ENCODE measurements around the gene PLB1. TPM values are rescaled to one million over a fixed set of nuclear protein-coding genes. Genes with fewer than 3 reads are reported as not detected.

Gene PLB1
- total and polyA plus RNA-seq, 2 experiments from 2014 or later = 0.06 to 0.21 TPM

GRCh38 chr2:28490558-28490957, 5.3 kb upstream of the PLB1 start:
- no peak overlapping the region for H3K4me3 ChIP-seq
- ATAC-seq = no peak
- H3K79me2 ChIP-seq (replicated peaks; ENCODE audit: insufficient read depth) = no peaks in the 10 kb centered on the region
- no peaks in the 10 kb centered on the region for H3K27me3 ChIP-seq (ENCODE audit: insufficient read depth)
- no peak overlapping the region for H3K27ac ChIP-seq (ENCODE audit: low read depth)
- Mint-ChIP-seq H3K27me3 (ENCODE audit: insufficient read depth, low read depth, poor library complexity) (peaks cover 7% of the 10 kb centered on the region), H3K4me1 (peaks cover 3% of the 10 kb centered on the region; the same call in 1 of the 3 replicates), H3K4me3 (no peak overlapping the region), H3K27ac (no peak overlapping the region), H3K36me3 (ENCODE audit: low read depth) (no peaks in the 10 kb centered on the region; the same call in 2 of the 3 replicates), H3K9me3 (no peaks in the 10 kb centered on the region; the same call in 2 of the 3 replicates)
- H3K9me2 ChIP-seq (ENCODE audit: insufficient read depth) = peaks cover 3% of the 10 kb centered on the region; the same call in 1 of the 2 replicates
- no peaks in the 10 kb centered on the region for H4K20me1 ChIP-seq (replicated peaks; ENCODE audit: insufficient read depth)
- H2AFZ ChIP-seq = no peak overlapping the region
- H3K4me2 ChIP-seq = no peak overlapping the region
- H3K4me1 ChIP-seq (ENCODE audit: insufficient read depth) = no peaks in the 10 kb centered on the region
- no peaks in the 10 kb centered on the region for H3F3A ChIP-seq (replicated peaks; ENCODE audit: low read depth)
- DNase-seq (ENCODE audit: low spot score) = no peak
- TF ChIP-seq POLR2AphosphoS5 (IDR thresholded peaks at IDR 0.05; ENCODE audit: low read depth) (no peak), EZH2 (IDR thresholded peaks at IDR 0.05; ENCODE audit: low read depth, unreplicated experiment) (no peak), ZNF331 (CRISPR knock-in tag; IDR thresholded peaks at IDR 0.05; ENCODE audit: low read depth) (no peak), CREB1 (CRISPR knock-in tag; IDR thresholded peaks at IDR 0.05; ENCODE audit: low read depth) (no peak), NANOG (IDR thresholded peaks at IDR 0.05; ENCODE audit: borderline replicate concordance) (no peak), EZH2phosphoT487 (IDR thresholded peaks at IDR 0.05; ENCODE audit: unreplicated experiment) (no peak), JUNB (IDR thresholded peaks at IDR 0.05; ENCODE audit: unreplicated experiment) (no peak), ZNF114 (CRISPR knock-in tag; IDR thresholded peaks at IDR 0.05) (no peak), CTCF (conservative IDR thresholded peaks at IDR 0.05; ENCODE audit: low read depth in 2 of 2) (no peak), REST (IDR thresholded peaks at IDR 0.05; ENCODE audit: unreplicated experiment) (no peak), STAT1 (IDR thresholded peaks at IDR 0.05; ENCODE audit: unreplicated experiment) (no peak)
- TF ChIP-seq, protein P1, sequence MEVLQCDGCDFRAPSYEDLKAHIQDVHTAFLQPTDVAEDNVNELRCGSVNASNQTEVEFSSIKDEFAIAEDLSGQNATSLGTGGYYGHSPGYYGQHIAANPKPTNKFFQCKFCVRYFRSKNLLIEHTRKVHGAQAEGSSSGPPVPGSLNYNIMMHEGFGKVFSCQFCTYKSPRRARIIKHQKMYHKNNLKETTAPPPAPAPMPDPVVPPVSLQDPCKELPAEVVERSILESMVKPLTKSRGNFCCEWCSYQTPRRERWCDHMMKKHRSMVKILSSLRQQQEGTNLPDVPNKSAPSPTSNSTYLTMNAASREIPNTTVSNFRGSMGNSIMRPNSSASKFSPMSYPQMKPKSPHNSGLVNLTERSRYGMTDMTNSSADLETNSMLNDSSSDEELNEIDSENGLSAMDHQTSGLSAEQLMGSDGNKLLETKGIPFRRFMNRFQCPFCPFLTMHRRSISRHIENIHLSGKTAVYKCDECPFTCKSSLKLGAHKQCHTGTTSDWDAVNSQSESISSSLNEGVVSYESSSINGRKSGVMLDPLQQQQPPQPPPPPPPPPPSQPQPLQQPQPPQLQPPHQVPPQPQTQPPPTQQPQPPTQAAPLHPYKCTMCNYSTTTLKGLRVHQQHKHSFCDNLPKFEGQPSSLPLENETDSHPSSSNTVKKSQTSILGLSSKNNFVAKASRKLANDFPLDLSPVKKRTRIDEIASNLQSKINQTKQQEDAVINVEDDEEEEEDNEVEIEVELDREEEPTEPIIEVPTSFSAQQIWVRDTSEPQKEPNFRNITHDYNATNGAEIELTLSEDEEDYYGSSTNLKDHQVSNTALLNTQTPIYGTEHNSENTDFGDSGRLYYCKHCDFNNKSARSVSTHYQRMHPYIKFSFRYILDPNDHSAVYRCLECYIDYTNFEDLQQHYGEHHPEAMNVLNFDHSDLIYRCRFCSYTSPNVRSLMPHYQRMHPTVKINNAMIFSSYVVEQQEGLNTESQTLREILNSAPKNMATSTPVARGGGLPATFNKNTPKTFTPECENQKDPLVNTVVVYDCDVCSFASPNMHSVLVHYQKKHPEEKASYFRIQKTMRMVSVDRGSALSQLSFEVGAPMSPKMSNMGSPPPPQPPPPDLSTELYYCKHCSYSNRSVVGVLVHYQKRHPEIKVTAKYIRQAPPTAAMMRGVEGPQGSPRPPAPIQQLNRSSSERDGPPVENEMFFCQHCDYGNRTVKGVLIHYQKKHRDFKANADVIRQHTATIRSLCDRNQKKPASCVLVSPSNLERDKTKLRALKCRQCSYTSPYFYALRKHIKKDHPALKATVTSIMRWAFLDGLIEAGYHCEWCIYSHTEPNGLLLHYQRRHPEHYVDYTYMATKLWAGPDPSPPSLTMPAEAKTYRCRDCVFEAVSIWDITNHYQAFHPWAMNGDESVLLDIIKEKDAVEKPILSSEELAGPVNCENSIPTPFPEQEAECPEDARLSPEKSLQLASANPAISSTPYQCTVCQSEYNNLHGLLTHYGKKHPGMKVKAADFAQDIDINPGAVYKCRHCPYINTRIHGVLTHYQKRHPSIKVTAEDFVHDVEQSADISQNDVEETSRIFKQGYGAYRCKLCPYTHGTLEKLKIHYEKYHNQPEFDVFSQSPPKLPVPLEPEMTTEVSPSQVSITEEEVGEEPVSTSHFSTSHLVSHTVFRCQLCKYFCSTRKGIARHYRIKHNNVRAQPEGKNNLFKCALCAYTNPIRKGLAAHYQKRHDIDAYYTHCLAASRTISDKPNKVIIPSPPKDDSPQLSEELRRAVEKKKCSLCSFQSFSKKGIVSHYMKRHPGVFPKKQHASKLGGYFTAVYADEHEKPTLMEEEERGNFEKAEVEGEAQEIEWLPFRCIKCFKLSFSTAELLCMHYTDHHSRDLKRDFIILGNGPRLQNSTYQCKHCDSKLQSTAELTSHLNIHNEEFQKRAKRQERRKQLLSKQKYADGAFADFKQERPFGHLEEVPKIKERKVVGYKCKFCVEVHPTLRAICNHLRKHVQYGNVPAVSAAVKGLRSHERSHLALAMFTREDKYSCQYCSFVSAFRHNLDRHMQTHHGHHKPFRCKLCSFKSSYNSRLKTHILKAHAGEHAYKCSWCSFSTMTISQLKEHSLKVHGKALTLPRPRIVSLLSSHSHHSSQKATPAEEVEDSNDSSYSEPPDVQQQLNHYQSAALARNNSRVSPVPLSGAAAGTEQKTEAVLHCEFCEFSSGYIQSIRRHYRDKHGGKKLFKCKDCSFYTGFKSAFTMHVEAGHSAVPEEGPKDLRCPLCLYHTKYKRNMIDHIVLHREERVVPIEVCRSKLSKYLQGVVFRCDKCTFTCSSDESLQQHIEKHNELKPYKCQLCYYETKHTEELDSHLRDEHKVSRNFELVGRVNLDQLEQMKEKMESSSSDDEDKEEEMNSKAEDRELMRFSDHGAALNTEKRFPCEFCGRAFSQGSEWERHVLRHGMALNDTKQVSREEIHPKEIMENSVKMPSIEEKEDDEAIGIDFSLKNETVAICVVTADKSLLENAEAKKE (CRISPR knock-in tag; IDR thresholded peaks at IDR 0.05) = no peak
- TF ChIP-seq, protein P2, sequence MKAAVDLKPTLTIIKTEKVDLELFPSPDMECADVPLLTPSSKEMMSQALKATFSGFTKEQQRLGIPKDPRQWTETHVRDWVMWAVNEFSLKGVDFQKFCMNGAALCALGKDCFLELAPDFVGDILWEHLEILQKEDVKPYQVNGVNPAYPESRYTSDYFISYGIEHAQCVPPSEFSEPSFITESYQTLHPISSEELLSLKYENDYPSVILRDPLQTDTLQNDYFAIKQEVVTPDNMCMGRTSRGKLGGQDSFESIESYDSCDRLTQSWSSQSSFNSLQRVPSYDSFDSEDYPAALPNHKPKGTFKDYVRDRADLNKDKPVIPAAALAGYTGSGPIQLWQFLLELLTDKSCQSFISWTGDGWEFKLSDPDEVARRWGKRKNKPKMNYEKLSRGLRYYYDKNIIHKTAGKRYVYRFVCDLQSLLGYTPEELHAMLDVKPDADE (IDR thresholded peaks at IDR 0.05) = no peak
- H3K36me3 ChIP-seq (ENCODE audit: insufficient read depth) = no peaks in the 10 kb centered on the region
